Measurements from ENCODE around the gene FAR2.

DNA sequence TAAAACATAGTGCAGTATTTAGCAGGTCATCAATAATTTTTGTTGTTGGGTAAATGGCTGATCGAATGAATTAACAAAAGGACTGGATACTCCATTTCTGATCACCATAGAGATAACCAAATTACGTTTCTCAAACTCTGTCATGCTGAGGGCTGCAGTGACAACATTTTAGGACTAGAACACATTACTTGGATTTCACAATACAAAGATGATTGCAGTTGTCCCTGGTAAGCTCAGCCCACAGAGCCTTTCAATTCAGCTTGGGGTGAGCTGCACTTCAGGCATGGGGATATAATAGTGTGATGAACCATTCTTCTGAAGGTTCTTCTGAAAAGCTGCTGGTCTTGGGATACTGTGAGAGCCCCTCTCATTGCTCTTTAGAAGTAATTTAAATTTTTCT lies 74.3 kb downstream of the FAR2 start:
- TF ChIP-seq, protein P1, sequence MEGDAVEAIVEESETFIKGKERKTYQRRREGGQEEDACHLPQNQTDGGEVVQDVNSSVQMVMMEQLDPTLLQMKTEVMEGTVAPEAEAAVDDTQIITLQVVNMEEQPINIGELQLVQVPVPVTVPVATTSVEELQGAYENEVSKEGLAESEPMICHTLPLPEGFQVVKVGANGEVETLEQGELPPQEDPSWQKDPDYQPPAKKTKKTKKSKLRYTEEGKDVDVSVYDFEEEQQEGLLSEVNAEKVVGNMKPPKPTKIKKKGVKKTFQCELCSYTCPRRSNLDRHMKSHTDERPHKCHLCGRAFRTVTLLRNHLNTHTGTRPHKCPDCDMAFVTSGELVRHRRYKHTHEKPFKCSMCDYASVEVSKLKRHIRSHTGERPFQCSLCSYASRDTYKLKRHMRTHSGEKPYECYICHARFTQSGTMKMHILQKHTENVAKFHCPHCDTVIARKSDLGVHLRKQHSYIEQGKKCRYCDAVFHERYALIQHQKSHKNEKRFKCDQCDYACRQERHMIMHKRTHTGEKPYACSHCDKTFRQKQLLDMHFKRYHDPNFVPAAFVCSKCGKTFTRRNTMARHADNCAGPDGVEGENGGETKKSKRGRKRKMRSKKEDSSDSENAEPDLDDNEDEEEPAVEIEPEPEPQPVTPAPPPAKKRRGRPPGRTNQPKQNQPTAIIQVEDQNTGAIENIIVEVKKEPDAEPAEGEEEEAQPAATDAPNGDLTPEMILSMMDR (conservative IDR thresholded peaks at IDR 0.05; ENCODE audit: low read depth, low read length): no peak
- TF ChIP-seq EZH2 (IDR thresholded peaks at IDR 0.05; ENCODE audit: borderline replicate concordance, low read depth, low read length, poor library complexity, severe bottlenecking): no peak
